WTC11 (cell line): ENCODE results near the gene CENPN. TPM values are rescaled to one million over a fixed set of nuclear protein-coding genes. Genes with fewer than 3 reads are reported as not detected.

ENCODE experiments used
- ATAC-seq: fragments of 200-7000 bp; cut with Tn5 transposase; 2 replicates; pipeline ENCODE4 v1.10.0; 2021; ENCODE audit warnings: mild to moderate bottlenecking, moderate library complexity
- CTCF ChIA-PET: fragments of 300-600 bp; sonication (Branson Sonifier 250); formaldehyde crosslinking; loops from one replicate; lab custom pipeline; 2021; ENCODE audit warnings: antibody characterized with exemption; lab: Charles Lee
- POLR2A ChIA-PET: fragments of 350-600 bp; sonication (Branson Sonifier 250); formaldehyde crosslinking; loops from one replicate; lab custom pipeline; 2021; ENCODE audit warnings: antibody characterized with exemption; lab: Charles Lee
- DNase-seq: peaks from one replicate; pipeline ENCODE4 v3.0.0; 2021; ENCODE audit warnings: low spot score
- H3K27ac Mint-ChIP-seq: 2 replicates; pipeline ENCODE4 v1.8.0; 2021; ENCODE audit warnings: mixed read lengths
- H3K27me3 Mint-ChIP-seq: 2 replicates; pipeline ENCODE4 v1.8.0; 2021; ENCODE audit warnings: low read depth, mild to moderate bottlenecking, moderate library complexity, mixed read lengths
- H3K36me3 Mint-ChIP-seq: 2 replicates; pipeline ENCODE4 v1.8.0; 2021; ENCODE audit warnings: mixed read lengths
- H3K4me1 Mint-ChIP-seq: 2 replicates; pipeline ENCODE4 v1.8.0; 2022; ENCODE audit warnings: mixed read lengths
- H3K4me3 Mint-ChIP-seq: 2 replicates; pipeline ENCODE4 v1.8.0; 2021; ENCODE audit warnings: mild to moderate bottlenecking, moderate library complexity, mixed read lengths
- H3K9me3 Mint-ChIP-seq: 2 replicates; pipeline ENCODE4 v1.8.0; 2021; ENCODE audit warnings: mixed read lengths
- CREM ChIP-seq: sonication (generic); formaldehyde crosslinking; IDR thresholded peaks from 2 replicates; pipeline ENCODE4 v1.8.1; 2022; ENCODE audit warnings: mild to moderate bottlenecking, missing genetic modification reagents, moderate library complexity
- ELF4 ChIP-seq: sonication (generic); formaldehyde crosslinking; IDR thresholded peaks from 2 replicates; pipeline ENCODE4 v1.8.1; 2022; ENCODE audit warnings: low read depth, mild to moderate bottlenecking, moderate library complexity, missing genetic modification reagents
- ESRRA ChIP-seq: sonication (generic); formaldehyde crosslinking; IDR thresholded peaks from 2 replicates; pipeline ENCODE4 v1.8.1; 2022; ENCODE audit warnings: mild to moderate bottlenecking, missing genetic modification reagents, borderline replicate concordance
- IRF2 ChIP-seq: sonication (generic); formaldehyde crosslinking; IDR thresholded peaks from 2 replicates; pipeline ENCODE4 v1.8.0; 2022; ENCODE audit warnings: low read depth, missing genetic modification reagents, borderline replicate concordance
- KAT7 ChIP-seq: sonication (generic); formaldehyde crosslinking; IDR thresholded peaks from 2 replicates; pipeline ENCODE4 v1.8.1; 2023; ENCODE audit warnings: missing genetic modification reagents, mild to moderate bottlenecking, borderline replicate concordance
- MXD4 ChIP-seq: fragments of 250-450 bp; sonication (Bioruptor Pico); IDR thresholded peaks from 2 replicates; pipeline ENCODE4 v1.8.0; 2021; ENCODE audit warnings: mild to moderate bottlenecking, moderate library complexity, borderline replicate concordance
- NR2C2 ChIP-seq: sonication (generic); formaldehyde crosslinking; IDR thresholded peaks from 2 replicates; pipeline ENCODE4 v1.8.0; 2022; ENCODE audit warnings: mild to moderate bottlenecking, missing genetic modification reagents
- RELA ChIP-seq: sonication (generic); formaldehyde crosslinking; IDR thresholded peaks from 2 replicates; pipeline ENCODE4 v1.8.1; 2022; ENCODE audit warnings: missing genetic modification reagents, mild to moderate bottlenecking, borderline replicate concordance
- TEAD1 ChIP-seq: sonication (generic); formaldehyde crosslinking; IDR thresholded peaks from 2 replicates; pipeline ENCODE4 v1.8.0; 2022; ENCODE audit warnings: mild to moderate bottlenecking, missing genetic modification reagents
- ZNF121 ChIP-seq: sonication (generic); formaldehyde crosslinking; IDR thresholded peaks from 2 replicates; pipeline ENCODE4 v1.8.0; 2023; ENCODE audit warnings: missing genetic modification reagents
- ZNF416 ChIP-seq: fragments of 250-450 bp; sonication (Bioruptor Pico); IDR thresholded peaks from 2 replicates; pipeline ENCODE4 v1.9.0; 2021; ENCODE audit warnings: mild to moderate bottlenecking, inconsistent platforms
- total RNA-seq: library from RNA; stranded (reverse); gene quantifications from 3 replicates; pipeline ENCODE4 v1.2.3, GENCODE V29; 2021
- TF ChIP-seq, protein P1 (sequence below): sonication (generic); formaldehyde crosslinking; IDR thresholded peaks from 2 replicates; pipeline ENCODE4 v1.8.0; 2023; ENCODE audit warnings: missing genetic modification reagents, mild to moderate bottlenecking, borderline replicate concordance
- TF ChIP-seq, protein P2 (sequence below): fragments of 250-450 bp; sonication (Bioruptor Pico); IDR thresholded peaks from 2 replicates; pipeline ENCODE4 v1.9.0; 2021; ENCODE audit warnings: moderate library complexity, mild to moderate bottlenecking, inconsistent platforms, borderline replicate concordance
- TF ChIP-seq, protein P3 (sequence below): sonication (generic); formaldehyde crosslinking; IDR thresholded peaks from 2 replicates; pipeline ENCODE4 v1.8.0; 2022; ENCODE audit warnings: mild to moderate bottlenecking, missing genetic modification reagents
- TF ChIP-seq, protein P4 (sequence below): sonication (generic); formaldehyde crosslinking; IDR thresholded peaks from 2 replicates; pipeline ENCODE4 v1.8.0; 2022; ENCODE audit warnings: mild to moderate bottlenecking, missing genetic modification reagents
- TF ChIP-seq, protein P5 (sequence below): fragments of 250-450 bp; sonication (Bioruptor Pico); IDR thresholded peaks from 2 replicates; pipeline ENCODE4 v1.9.0; 2021; ENCODE audit warnings: mild to moderate bottlenecking
- TF ChIP-seq, protein P6 (sequence below): fragments of 250-450 bp; sonication (Bioruptor Pico); IDR thresholded peaks from 2 replicates; pipeline ENCODE4 v1.9.0; 2021; ENCODE audit warnings: mild to moderate bottlenecking

The CENPN gene
- total RNA-seq, 1 experiment from 2014 or later: 47.4 TPM

DNA sequence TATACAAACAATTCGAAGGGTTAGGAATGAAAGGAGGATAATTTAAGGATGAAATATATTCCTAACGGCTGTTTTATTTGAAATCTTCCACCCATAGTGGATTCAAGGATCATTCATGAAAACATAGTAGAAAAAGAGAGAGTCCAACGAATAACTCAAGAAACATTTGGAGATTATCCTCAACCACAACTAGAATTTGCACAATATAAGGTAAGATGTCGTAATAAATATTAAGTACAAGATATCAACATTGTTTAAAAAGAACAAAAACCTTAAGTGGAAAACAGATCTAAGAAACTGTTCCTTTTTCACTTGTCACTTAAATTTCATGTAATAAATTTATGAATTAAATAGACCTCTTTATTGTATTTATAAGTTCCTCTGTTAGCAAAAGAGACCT is 19.4 kb downstream of the CENPN start:
- H3K9me3 Mint-ChIP-seq: no peaks in the 10 kb centered on the region
- DNase-seq (no peak), ATAC-seq (no peak)
- H3K36me3 Mint-ChIP-seq: peaks cover 62% of the 10 kb centered on the region
- H3K27ac Mint-ChIP-seq: no peak overlapping the region
- H3K4me1 Mint-ChIP-seq: no peaks in the 10 kb centered on the region
- CTCF ChIA-PET: interaction anchor here (0.8 kb wide), 1 partner anchor 9 kb away, joined by 3 read pairs; the partner anchor contains the start of gene ATMIN
- TF ChIP-seq, protein P1, sequence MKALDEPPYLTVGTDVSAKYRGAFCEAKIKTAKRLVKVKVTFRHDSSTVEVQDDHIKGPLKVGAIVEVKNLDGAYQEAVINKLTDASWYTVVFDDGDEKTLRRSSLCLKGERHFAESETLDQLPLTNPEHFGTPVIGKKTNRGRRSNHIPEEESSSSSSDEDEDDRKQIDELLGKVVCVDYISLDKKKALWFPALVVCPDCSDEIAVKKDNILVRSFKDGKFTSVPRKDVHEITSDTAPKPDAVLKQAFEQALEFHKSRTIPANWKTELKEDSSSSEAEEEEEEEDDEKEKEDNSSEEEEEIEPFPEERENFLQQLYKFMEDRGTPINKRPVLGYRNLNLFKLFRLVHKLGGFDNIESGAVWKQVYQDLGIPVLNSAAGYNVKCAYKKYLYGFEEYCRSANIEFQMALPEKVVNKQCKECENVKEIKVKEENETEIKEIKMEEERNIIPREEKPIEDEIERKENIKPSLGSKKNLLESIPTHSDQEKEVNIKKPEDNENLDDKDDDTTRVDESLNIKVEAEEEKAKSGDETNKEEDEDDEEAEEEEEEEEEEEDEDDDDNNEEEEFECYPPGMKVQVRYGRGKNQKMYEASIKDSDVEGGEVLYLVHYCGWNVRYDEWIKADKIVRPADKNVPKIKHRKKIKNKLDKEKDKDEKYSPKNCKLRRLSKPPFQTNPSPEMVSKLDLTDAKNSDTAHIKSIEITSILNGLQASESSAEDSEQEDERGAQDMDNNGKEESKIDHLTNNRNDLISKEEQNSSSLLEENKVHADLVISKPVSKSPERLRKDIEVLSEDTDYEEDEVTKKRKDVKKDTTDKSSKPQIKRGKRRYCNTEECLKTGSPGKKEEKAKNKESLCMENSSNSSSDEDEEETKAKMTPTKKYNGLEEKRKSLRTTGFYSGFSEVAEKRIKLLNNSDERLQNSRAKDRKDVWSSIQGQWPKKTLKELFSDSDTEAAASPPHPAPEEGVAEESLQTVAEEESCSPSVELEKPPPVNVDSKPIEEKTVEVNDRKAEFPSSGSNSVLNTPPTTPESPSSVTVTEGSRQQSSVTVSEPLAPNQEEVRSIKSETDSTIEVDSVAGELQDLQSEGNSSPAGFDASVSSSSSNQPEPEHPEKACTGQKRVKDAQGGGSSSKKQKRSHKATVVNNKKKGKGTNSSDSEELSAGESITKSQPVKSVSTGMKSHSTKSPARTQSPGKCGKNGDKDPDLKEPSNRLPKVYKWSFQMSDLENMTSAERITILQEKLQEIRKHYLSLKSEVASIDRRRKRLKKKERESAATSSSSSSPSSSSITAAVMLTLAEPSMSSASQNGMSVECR (CRISPR knock-in tag): no peak
- TF ChIP-seq RELA (no peak), ZNF416 (CRISPR knock-in tag) (no peak), CREM (CRISPR knock-in tag) (no peak)
- TF ChIP-seq, protein P2, sequence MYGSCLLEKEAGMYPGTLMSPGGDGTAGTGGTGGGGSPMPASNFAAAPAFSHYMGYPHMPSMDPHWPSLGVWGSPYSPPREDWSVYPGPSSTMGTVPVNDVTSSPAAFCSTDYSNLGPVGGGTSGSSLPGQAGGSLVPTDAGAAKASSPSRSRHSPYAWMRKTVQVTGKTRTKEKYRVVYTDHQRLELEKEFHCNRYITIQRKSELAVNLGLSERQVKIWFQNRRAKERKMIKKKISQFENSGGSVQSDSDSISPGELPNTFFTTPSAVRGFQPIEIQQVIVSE (CRISPR knock-in tag): no peak
- no peaks in the 10 kb centered on the region for H3K27me3 Mint-ChIP-seq
- H3K4me3 Mint-ChIP-seq: no peak overlapping the region
- POLR2A ChIA-PET: no interaction called here

DNA sequence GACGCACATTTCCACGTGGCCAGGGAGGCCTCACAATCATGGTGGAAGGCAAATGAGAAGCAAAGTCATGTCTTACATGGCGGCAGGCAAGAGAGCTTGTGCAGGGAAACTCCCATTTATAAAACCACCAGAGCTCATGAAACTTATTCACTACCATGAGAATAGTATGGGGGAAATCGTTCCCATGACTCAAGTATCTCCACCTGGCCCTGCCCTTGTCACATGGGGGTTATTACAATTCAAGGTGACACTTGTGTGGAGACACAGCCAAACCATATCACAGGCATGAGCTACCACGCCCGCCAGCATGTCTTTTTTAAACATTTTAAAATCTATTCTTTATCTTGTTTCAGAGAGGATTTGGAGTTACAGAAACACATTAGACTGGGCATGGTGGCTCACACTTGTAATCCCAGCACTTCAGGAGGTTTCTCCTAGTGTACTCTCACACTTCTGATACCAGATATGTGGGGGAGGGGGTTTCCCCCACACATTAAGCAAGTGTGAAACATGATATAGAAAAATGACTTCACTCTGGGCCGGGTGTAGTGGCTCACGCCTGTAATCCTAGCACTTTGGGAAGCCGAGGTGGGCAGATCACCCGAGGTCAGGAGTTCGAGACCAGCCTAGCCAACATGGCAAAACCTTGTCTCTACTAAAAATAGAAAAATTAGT is 23.1 kb downstream of the CENPN start:
- Mint-ChIP-seq H3K9me3 (peaks cover 13% of the 10 kb centered on the region), H3K27ac (no peak overlapping the region), H3K27me3 (no peaks in the 10 kb centered on the region), H3K36me3 (peaks cover 54% of the 10 kb centered on the region), H3K4me1 (no peaks in the 10 kb centered on the region), H3K4me3 (no peak overlapping the region)
- ChIA-PET POLR2A (no interaction called here), CTCF (no interaction called here)
- DNase-seq (no peak), ATAC-seq (no peak)
- TF ChIP-seq KAT7: no peak
- TF ChIP-seq ELF4: no peak
- TF ChIP-seq, protein P3, sequence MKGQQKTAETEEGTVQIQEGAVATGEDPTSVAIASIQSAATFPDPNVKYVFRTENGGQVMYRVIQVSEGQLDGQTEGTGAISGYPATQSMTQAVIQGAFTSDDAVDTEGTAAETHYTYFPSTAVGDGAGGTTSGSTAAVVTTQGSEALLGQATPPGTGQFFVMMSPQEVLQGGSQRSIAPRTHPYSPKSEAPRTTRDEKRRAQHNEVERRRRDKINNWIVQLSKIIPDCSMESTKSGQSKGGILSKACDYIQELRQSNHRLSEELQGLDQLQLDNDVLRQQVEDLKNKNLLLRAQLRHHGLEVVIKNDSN (CRISPR knock-in tag): no peak
- no peak for TF ChIP-seq ESRRA
- no peak for TF ChIP-seq TEAD1 (CRISPR knock-in tag)
- TF ChIP-seq, protein P4, sequence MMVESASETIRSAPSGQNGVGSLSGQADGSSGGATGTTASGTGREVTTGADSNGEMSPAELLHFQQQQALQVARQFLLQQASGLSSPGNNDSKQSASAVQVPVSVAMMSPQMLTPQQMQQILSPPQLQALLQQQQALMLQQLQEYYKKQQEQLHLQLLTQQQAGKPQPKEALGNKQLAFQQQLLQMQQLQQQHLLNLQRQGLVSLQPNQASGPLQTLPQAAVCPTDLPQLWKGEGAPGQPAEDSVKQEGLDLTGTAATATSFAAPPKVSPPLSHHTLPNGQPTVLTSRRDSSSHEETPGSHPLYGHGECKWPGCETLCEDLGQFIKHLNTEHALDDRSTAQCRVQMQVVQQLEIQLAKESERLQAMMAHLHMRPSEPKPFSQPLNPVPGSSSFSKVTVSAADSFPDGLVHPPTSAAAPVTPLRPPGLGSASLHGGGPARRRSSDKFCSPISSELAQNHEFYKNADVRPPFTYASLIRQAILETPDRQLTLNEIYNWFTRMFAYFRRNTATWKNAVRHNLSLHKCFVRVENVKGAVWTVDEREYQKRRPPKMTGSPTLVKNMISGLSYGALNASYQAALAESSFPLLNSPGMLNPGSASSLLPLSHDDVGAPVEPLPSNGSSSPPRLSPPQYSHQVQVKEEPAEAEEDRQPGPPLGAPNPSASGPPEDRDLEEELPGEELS (CRISPR knock-in tag): no peak
- TF ChIP-seq, protein P5, sequence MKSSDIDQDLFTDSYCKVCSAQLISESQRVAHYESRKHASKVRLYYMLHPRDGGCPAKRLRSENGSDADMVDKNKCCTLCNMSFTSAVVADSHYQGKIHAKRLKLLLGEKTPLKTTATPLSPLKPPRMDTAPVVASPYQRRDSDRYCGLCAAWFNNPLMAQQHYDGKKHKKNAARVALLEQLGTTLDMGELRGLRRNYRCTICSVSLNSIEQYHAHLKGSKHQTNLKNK: no peak
- no peak for TF ChIP-seq RELA
- no peak for TF ChIP-seq NR2C2 (CRISPR knock-in tag)
- TF ChIP-seq MXD4: no peak
- TF ChIP-seq ZNF121 (CRISPR knock-in tag): no peak
- TF ChIP-seq IRF2 (CRISPR knock-in tag): no peak
- TF ChIP-seq, protein P6, sequence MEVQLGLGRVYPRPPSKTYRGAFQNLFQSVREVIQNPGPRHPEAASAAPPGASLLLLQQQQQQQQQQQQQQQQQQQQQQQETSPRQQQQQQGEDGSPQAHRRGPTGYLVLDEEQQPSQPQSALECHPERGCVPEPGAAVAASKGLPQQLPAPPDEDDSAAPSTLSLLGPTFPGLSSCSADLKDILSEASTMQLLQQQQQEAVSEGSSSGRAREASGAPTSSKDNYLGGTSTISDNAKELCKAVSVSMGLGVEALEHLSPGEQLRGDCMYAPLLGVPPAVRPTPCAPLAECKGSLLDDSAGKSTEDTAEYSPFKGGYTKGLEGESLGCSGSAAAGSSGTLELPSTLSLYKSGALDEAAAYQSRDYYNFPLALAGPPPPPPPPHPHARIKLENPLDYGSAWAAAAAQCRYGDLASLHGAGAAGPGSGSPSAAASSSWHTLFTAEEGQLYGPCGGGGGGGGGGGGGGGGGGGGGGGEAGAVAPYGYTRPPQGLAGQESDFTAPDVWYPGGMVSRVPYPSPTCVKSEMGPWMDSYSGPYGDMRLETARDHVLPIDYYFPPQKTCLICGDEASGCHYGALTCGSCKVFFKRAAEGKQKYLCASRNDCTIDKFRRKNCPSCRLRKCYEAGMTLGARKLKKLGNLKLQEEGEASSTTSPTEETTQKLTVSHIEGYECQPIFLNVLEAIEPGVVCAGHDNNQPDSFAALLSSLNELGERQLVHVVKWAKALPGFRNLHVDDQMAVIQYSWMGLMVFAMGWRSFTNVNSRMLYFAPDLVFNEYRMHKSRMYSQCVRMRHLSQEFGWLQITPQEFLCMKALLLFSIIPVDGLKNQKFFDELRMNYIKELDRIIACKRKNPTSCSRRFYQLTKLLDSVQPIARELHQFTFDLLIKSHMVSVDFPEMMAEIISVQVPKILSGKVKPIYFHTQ (CRISPR knock-in tag): no peak
